ENCODE measurements around the gene MTCL3.
A peak's percentile ranks its signal among the peaks of the same experiment; 100 is the strongest.

MTCL3 gene

GRCh38 chr6:127518710-127519468, at the start of gene MTCL3:
Gene MTCL3 (minus strand): TSS chr6:127519335.
- no peak for DNase-seq (ENCODE audit: low read depth)

- DNase-seq (ENCODE audit: low read depth) = no peak
Observed at GRCh38 chr6:127567476-127567875, 48.3 kb upstream of the MTCL3 start.

- DNase-seq (ENCODE audit: low read depth) = no peak
Observed at GRCh38 chr6:127566651-127567050, 47.5 kb upstream of the MTCL3 start.

GRCh38 chr6:127566119-127566518, 47.0 kb upstream of the MTCL3 start:
- no peak for DNase-seq (ENCODE audit: low read depth)

- no peak for DNase-seq (ENCODE audit: low read depth)
Observed at GRCh38 chr6:127564761-127565160, 45.6 kb upstream of the MTCL3 start.

GRCh38 chr6:127561660-127562059, 42.5 kb upstream of the MTCL3 start:
- no peak for DNase-seq (ENCODE audit: low read depth)

- no peak for DNase-seq (ENCODE audit: low read depth)
Observed at GRCh38 chr6:127554435-127555006, 35.4 kb upstream of the MTCL3 start.

GRCh38 chr6:127550403-127550802, 31.3 kb upstream of the MTCL3 start:
- DNase-seq (ENCODE audit: low read depth) = no peak

GRCh38 chr6:127547904-127548649, 28.9 kb upstream of the MTCL3 start:
- DNase-seq (ENCODE audit: low read depth) = no peak

GRCh38 chr6:127547215-127547614, 28.1 kb upstream of the MTCL3 start:
- DNase-seq (ENCODE audit: low read depth) = no peak

GRCh38 chr6:127539272-127539671, 20.1 kb upstream of the MTCL3 start:
- no peak for DNase-seq (ENCODE audit: low read depth)

- DNase-seq (ENCODE audit: low read depth) = no peak
Observed at GRCh38 chr6:127538750-127539264, 19.7 kb upstream of the MTCL3 start.

- no peak for DNase-seq (ENCODE audit: low read depth)
Observed at GRCh38 chr6:127533736-127534135, 14.6 kb upstream of the MTCL3 start.

GRCh38 chr6:127533011-127533410, 13.9 kb upstream of the MTCL3 start:
- no peak for DNase-seq (ENCODE audit: low read depth)

GRCh38 chr6:127522714-127523113, 3.6 kb upstream of the MTCL3 start:
- DNase-seq (ENCODE audit: low read depth) = no peak

- DNase-seq (ENCODE audit: low read depth) = no peak
Observed at GRCh38 chr6:127520066-127520465, 931 bp upstream of the MTCL3 start.

- no peak for DNase-seq (ENCODE audit: low read depth)
Observed at GRCh38 chr6:127519469-127519785, 292 bp upstream of the MTCL3 start.

GRCh38 chr6:127518191-127518709, 885 bp downstream of the MTCL3 start:
- no peak for DNase-seq (ENCODE audit: low read depth)

- DNase-seq (ENCODE audit: low read depth) = no peak
Observed at GRCh38 chr6:127517693-127518092, 1.4 kb downstream of the MTCL3 start.

- peak; percentile 30 for DNase-seq (ENCODE audit: low read depth)
Observed at GRCh38 chr6:127516662-127517273, 2.4 kb downstream of the MTCL3 start.

GRCh38 chr6:127515794-127516661, 3.1 kb downstream of the MTCL3 start:
- peak; percentile 51 for DNase-seq (ENCODE audit: low read depth)
